ENCODE data around the gene KLF6. TPM values are rescaled to one million over a fixed set of nuclear protein-coding genes. Genes with fewer than 3 reads are reported as not detected.
A peak's percentile ranks its signal among the peaks of the same experiment; 100 is the strongest.

Gene KLF6
- 110 and 113 TPM in 2 replicates for total RNA-seq

DNA sequence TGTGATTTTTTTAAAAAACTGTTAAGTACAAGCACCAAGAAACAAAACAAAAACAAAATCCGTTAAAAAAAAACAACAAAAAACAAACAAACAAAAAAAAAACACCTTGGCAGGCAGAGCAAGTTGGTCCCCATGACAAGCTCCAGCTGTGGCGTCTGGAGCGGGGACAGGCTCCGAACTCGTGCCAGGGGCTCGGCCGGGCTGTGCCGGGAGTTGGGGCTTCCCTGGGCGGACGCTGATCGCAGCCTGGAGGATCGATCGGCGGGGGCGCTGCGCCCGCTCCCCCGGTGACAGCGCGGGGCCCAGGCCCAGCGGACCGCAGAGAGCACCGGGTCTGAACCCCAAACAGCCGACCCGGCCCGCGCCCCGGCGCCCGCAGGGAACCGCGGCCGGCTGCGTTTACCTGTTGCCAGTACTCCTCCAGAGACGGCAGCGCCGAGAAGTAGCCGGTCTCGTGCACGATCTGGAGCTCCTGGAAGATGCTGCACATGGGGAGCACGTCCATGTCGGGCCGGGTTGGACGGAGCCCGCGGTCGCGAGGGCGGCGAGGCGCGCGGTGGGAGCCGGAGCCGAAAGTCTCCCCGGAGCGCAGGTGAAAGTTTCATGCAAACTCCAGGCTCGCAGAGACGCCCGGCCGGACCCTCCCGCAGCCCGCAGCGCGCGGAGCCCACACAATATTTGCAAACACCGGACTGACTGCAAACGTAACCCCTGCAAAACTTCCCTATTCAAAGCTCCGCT, at the start of gene KLF6:
KLF6 (minus strand) TSS at position 700 of the 741 bp plus-strand sequence; CDS start at position 505, 195 bp downstream.
- peaks cover 55% of the 10 kb centered on the region for H3K4me1 Mint-ChIP-seq (ENCODE audit: low read depth)
- H3K36me3 Mint-ChIP-seq (ENCODE audit: low read depth): peaks cover 46% of the 10 kb centered on the region
- peaks cover 2% of the 10 kb centered on the region for H3K9me3 Mint-ChIP-seq
- peak within 1 kb of the TSS; percentile 93 for H3K4me3 Mint-ChIP-seq
- intact Hi-C loops (cut with micrococcal nuclease): loop anchor here (1.0 to 5.0 kb wide), 4 partner anchors 13 to 588 kb away; no protein-coding TSS in a partner anchor
- H3K27me3 Mint-ChIP-seq (ENCODE audit: insufficient read depth): no peaks in the 10 kb centered on the region
- no peak for DNase-seq (ENCODE audit: low spot score)
- H3K27ac Mint-ChIP-seq: peak within 1 kb of the TSS; percentile 96

DNA sequence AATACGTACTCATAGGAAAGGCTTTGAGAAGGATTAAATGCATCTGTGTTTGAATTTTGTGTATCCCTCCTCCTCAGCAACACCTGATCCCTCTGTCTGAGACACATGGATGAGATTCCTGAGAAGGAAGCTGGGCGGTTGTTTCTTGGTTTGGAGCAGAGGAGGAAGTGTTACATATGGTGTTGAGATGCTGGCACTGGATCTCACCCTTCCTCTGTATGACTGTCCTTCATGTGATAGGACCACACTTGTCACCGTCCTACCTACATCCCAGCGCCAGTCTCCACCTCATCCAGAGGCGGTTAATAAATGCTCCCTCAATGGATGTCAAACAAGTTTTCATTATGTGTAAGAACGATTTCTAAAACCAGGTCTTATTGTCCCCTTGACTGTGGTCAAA, 49.4 kb upstream of the KLF6 start:
- Mint-ChIP-seq H3K4me1 (ENCODE audit: low read depth) (peaks cover 47% of the 10 kb centered on the region), H3K4me3 (no peak overlapping the region), H3K27me3 (ENCODE audit: insufficient read depth) (no peaks in the 10 kb centered on the region), H3K36me3 (ENCODE audit: low read depth) (no peaks in the 10 kb centered on the region), H3K9me3 (no peaks in the 10 kb centered on the region), H3K27ac (no peak overlapping the region)
- no peak for DNase-seq (ENCODE audit: low spot score)
- intact Hi-C loops (cut with micrococcal nuclease): no loop called here

- no peak for DNase-seq (ENCODE audit: low spot score)
- intact Hi-C loops (cut with micrococcal nuclease): no loop called here
- no peak overlapping the region for H3K27ac Mint-ChIP-seq
These were observed 48.0 kb upstream of the KLF6 start for GRCh38 chr10:3833046-3833445.

DNA sequence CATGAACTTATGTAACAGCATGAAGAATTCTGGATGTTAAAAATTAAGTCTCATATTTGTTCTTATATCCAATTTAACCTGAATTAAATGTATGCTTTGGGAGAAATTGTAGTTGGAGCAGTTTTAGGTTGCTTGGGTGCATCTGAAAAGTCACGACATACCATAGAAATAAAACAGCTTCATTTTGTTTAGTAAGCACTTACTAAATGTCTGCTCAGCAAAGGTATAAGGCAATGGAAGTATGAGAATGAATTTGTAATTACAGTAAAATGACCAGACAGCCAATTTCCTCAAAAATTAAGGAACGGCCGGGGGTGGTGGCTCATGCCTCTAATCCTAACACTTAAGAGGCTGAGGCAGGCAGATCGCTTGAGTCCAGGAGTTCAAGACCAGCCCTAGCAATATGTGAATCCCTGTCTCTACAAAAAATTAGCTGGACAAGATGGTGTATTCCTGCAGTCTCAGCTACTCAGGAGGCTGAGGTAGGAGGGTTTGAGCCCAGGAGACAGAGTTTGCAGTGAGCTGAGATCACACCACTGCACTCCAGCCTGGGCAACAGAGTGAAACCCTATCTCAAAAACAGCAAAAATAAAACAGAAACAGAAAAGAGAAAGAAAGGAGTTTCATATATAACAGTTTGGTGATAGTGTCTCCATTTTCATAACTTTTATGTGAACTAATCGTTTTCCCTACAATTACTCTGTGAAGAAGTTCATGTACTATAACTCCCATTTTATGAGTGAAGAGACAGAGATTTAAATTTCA, 47.2 kb upstream of the KLF6 start:
- no peaks in the 10 kb centered on the region for H3K27me3 Mint-ChIP-seq (ENCODE audit: insufficient read depth)
- no peak for DNase-seq (ENCODE audit: low spot score)
- H3K4me1 Mint-ChIP-seq (ENCODE audit: low read depth): peaks cover 68% of the 10 kb centered on the region
- no peak overlapping the region for H3K4me3 Mint-ChIP-seq
- peak overlapping the region; percentile 66 for H3K27ac Mint-ChIP-seq
- intact Hi-C loops (cut with micrococcal nuclease): no loop called here
- no peaks in the 10 kb centered on the region for H3K9me3 Mint-ChIP-seq
- no peaks in the 10 kb centered on the region for H3K36me3 Mint-ChIP-seq (ENCODE audit: low read depth)

More at GRCh38 chr10:3833046-3833445, 48.0 kb upstream of the KLF6 start:
- H3K4me1 Mint-ChIP-seq (ENCODE audit: low read depth): peaks cover 61% of the 10 kb centered on the region
- H3K27me3 Mint-ChIP-seq (ENCODE audit: insufficient read depth): no peaks in the 10 kb centered on the region
- H3K36me3 Mint-ChIP-seq (ENCODE audit: low read depth): no peaks in the 10 kb centered on the region
- no peak overlapping the region for H3K4me3 Mint-ChIP-seq
- H3K9me3 Mint-ChIP-seq: no peaks in the 10 kb centered on the region

GRCh38 chr10:3831608-3832007, 46.6 kb upstream of the KLF6 start:
- Mint-ChIP-seq H3K4me1 (ENCODE audit: low read depth) (peaks cover 64% of the 10 kb centered on the region), H3K27me3 (ENCODE audit: insufficient read depth) (no peaks in the 10 kb centered on the region), H3K27ac (no peak overlapping the region), H3K36me3 (ENCODE audit: low read depth) (no peaks in the 10 kb centered on the region), H3K9me3 (no peaks in the 10 kb centered on the region), H3K4me3 (no peak overlapping the region)
- no peak for DNase-seq (ENCODE audit: low spot score)
- intact Hi-C loops (cut with micrococcal nuclease): no loop called here

DNA sequence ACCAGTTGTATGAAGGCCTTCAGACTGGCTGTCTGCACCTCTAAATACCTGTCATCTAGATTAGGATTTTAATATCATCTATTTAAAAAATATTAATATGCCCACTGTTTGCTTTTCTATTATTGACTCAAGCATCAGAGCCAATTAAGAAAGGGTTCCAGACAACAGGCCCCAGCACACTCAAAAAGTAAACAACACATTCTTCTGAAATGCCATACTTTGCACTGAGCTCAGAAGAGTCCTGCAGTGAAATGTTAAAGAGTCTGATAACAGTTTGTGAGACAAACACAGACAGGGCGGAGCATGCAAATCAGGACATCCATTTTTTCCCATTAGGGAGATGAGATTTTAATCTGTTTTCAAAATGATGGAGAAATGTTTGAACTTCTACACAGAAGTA, 45.9 kb upstream of the KLF6 start:
- Mint-ChIP-seq H3K9me3 (no peaks in the 10 kb centered on the region), H3K4me1 (ENCODE audit: low read depth) (peaks cover 58% of the 10 kb centered on the region), H3K27ac (no peak overlapping the region), H3K4me3 (no peak overlapping the region), H3K27me3 (ENCODE audit: insufficient read depth) (no peaks in the 10 kb centered on the region), H3K36me3 (ENCODE audit: low read depth) (no peaks in the 10 kb centered on the region)
- DNase-seq (ENCODE audit: low spot score): no peak
- intact Hi-C loops (cut with micrococcal nuclease): no loop called here

GRCh38 chr10:3829156-3830050, 44.4 kb upstream of the KLF6 start:
- Mint-ChIP-seq H3K27ac (peak overlapping the region; percentile 93), H3K36me3 (ENCODE audit: low read depth) (no peaks in the 10 kb centered on the region), H3K4me1 (ENCODE audit: low read depth) (peaks cover 57% of the 10 kb centered on the region), H3K9me3 (no peaks in the 10 kb centered on the region), H3K27me3 (ENCODE audit: insufficient read depth) (no peaks in the 10 kb centered on the region), H3K4me3 (peak overlapping the region; percentile 58)
- intact Hi-C loops (cut with micrococcal nuclease): loop anchor here (1.0 to 5.0 kb wide), 5 partner anchors 23 to 303 kb away; partner anchors contain the start of gene KLF6
- no peak for DNase-seq (ENCODE audit: low spot score)

GRCh38 chr10:3828404-3829155, 43.6 kb upstream of the KLF6 start:
- intact Hi-C loops (cut with micrococcal nuclease): loop anchor here (1.0 to 5.0 kb wide), 7 partner anchors 17 to 304 kb away; partner anchors contain the start of gene KLF6
- peak overlapping the region; percentile 58 for H3K4me3 Mint-ChIP-seq
- DNase-seq (ENCODE audit: low spot score): no peak
- no peaks in the 10 kb centered on the region for H3K9me3 Mint-ChIP-seq
- H3K36me3 Mint-ChIP-seq (ENCODE audit: low read depth): no peaks in the 10 kb centered on the region
- H3K27ac Mint-ChIP-seq: peak overlapping the region; percentile 93
- H3K27me3 Mint-ChIP-seq (ENCODE audit: insufficient read depth): no peaks in the 10 kb centered on the region
- peaks cover 57% of the 10 kb centered on the region for H3K4me1 Mint-ChIP-seq (ENCODE audit: low read depth)

DNA sequence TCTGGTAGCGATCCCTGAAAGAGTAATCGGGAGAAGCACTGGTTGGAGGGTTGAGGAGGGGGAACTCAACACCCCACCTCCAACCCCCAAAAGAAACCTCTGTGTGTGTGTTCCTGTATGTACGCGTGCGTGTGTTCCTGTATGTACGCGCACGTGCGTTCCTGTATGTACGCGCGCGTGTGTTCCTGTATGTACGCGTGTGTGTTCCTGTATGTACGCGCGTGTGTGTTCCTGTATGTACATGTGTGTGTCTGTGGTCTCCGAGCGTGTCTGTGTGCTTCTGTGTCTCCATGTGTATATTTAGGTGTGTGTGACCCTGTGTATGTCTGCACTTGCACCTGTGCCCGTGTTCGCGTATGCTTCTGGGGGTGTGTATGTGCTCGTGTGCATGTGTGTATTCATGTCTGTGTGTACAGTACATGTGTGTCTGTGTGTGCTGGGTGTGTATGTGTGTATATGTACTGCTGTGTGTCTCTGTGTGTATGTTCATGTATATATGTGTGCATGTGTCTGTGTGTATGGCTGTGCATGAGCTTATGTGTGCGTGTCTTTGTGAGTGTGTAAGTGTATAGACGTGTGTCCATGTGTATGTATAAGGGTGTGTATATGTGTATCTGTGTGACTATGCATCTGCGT, 42.9 kb upstream of the KLF6 start:
- H3K27me3 Mint-ChIP-seq (ENCODE audit: insufficient read depth): no peaks in the 10 kb centered on the region
- peaks cover 54% of the 10 kb centered on the region for H3K4me1 Mint-ChIP-seq (ENCODE audit: low read depth)
- no peak for DNase-seq (ENCODE audit: low spot score)
- no peaks in the 10 kb centered on the region for H3K9me3 Mint-ChIP-seq
- peak overlapping the region; percentile 58 for H3K4me3 Mint-ChIP-seq
- H3K27ac Mint-ChIP-seq: peak overlapping the region; percentile 93
- intact Hi-C loops (cut with micrococcal nuclease): loop anchor here (1.0 to 5.0 kb wide), 6 partner anchors 17 to 304 kb away; partner anchors contain the start of gene KLF6
- no peaks in the 10 kb centered on the region for H3K36me3 Mint-ChIP-seq (ENCODE audit: low read depth)

DNA sequence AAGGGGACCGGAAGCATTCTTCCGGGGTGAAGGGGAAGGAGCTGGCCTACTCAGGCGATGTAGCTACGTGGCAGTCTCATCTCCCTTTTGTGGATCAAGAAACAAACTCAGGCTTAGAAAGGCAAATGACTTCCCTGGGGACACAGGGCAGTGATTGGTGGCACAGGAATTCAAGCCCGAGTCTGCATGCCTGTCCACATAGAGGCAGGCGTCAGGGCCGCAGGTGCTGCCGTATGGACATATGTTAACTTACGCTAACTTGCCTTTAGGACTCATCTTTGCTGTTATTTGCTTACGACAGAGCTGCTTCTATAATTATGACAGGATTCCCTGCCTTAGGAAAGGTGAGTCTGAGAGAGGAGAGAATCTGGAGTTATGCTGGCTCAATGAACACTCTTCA, 42.3 kb upstream of the KLF6 start:
- no peaks in the 10 kb centered on the region for H3K36me3 Mint-ChIP-seq (ENCODE audit: low read depth)
- no peak for DNase-seq (ENCODE audit: low spot score)
- H3K9me3 Mint-ChIP-seq: no peaks in the 10 kb centered on the region
- peaks cover 48% of the 10 kb centered on the region for H3K4me1 Mint-ChIP-seq (ENCODE audit: low read depth)
- no peaks in the 10 kb centered on the region for H3K27me3 Mint-ChIP-seq (ENCODE audit: insufficient read depth)
- no peak overlapping the region for H3K4me3 Mint-ChIP-seq
- intact Hi-C loops (cut with micrococcal nuclease): loop anchor here (5.0 kb wide), 1 partner anchor 305 kb away; no protein-coding TSS in a partner anchor
- no peak overlapping the region for H3K27ac Mint-ChIP-seq

DNA sequence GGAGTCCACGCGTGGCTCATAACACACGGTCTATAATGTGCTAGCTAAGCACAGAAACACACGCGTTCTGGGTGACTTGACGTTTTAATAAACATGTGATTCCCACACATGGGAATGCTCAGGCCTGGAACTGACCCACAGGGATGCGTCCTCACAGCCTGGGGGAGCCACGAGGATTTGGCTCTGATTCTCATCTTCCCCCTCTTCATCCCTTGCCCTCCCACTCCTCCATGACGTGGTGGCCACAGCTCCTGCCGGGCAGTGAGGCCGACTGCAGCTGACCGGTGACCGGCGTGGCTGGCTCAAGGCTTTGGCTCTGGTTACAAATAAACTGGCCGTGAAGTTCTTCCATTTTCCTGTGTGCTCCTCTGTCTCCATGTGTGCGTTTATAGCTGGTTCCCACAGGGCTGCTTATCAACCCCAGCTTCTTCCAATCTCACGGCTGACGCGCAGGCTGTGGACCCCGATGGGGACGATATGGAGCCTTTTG, 40.9 kb upstream of the KLF6 start:
- intact Hi-C loops (cut with micrococcal nuclease): loop anchor here (5.0 kb wide), 1 partner anchor 306 kb away; no protein-coding TSS in a partner anchor
- Mint-ChIP-seq H3K9me3 (no peaks in the 10 kb centered on the region), H3K4me1 (ENCODE audit: low read depth) (peaks cover 38% of the 10 kb centered on the region), H3K27me3 (ENCODE audit: insufficient read depth) (no peaks in the 10 kb centered on the region), H3K27ac (no peak overlapping the region), H3K36me3 (ENCODE audit: low read depth) (no peaks in the 10 kb centered on the region), H3K4me3 (no peak overlapping the region)
- DNase-seq (ENCODE audit: low spot score): no peak

Data from activated T-helper 1 cell treated with anti-CD3 and anti-CD28 coated beads, Interleukin-12 subunit alpha, Interleukin-12 subunit beta, Interleukin-2, Interleukin-4 antibody, amounts not matched to agents 30 ng/mL and 10 ng/mL and 1 ng/mL, durations not matched to agents 14 hours and 24 hours and 36 hours (primary cell).